ENCODE results near the gene OIT3. TPM values are rescaled to one million over a fixed set of nuclear protein-coding genes. Genes with fewer than 3 reads are reported as not detected.

OIT3 gene
- total RNA-seq, 1 donor from 2014 or later = not detected

- no peak for TF ChIP-seq CTCF (IDR thresholded peaks at IDR 0.05)
- ChIA-PET CTCF (no interaction called here), POLR2A (no interaction called here)
- DNase-seq (no peak), ATAC-seq (ENCODE audit: low read depth) (no peak)
- Mint-ChIP-seq H3K27ac (no peak overlapping the region), H3K36me3 (ENCODE audit: low read depth) (peaks cover 8% of the 10 kb centered on the region), H3K4me1 (no peaks in the 10 kb centered on the region), H3K4me3 (no peak overlapping the region), H3K27me3 (peaks cover 5% of the 10 kb centered on the region), H3K9me3 (peaks cover 45% of the 10 kb centered on the region)
- intact Hi-C loops (cut with micrococcal nuclease) = no loop called here
Measured at GRCh38 chr10:72980348-72980747, 86.8 kb downstream of the OIT3 start.

- POLR2A ChIA-PET = interaction anchor here (0.6 kb wide), 1 partner anchor 720 kb away, joined by 3 read pairs; no protein-coding TSS in a partner anchor
Measured at GRCh38 chr10:72981028-72981881, 87.7 kb downstream of the OIT3 start.

GRCh38 chr10:72981882-72982529 lies 88.5 kb downstream of the OIT3 start:
- no peak overlapping the region for H3K27ac Mint-ChIP-seq
- no peak for TF ChIP-seq CTCF (IDR thresholded peaks at IDR 0.05)
- no peak overlapping the region for H3K4me3 Mint-ChIP-seq
- H3K9me3 Mint-ChIP-seq = peaks cover 37% of the 10 kb centered on the region
- H3K27me3 Mint-ChIP-seq = no peaks in the 10 kb centered on the region
- intact Hi-C loops (cut with micrococcal nuclease) = no loop called here
- CTCF ChIA-PET = no interaction called here
- H3K36me3 Mint-ChIP-seq (ENCODE audit: low read depth) = peaks cover 8% of the 10 kb centered on the region
- ATAC-seq (ENCODE audit: low read depth) = no peak
- H3K4me1 Mint-ChIP-seq = no peaks in the 10 kb centered on the region
- DNase-seq = no peak
- POLR2A ChIA-PET = no interaction called here

More at GRCh38 chr10:72981028-72981881, 87.7 kb downstream of the OIT3 start:
- intact Hi-C loops (cut with micrococcal nuclease) = no loop called here
- no peak for ATAC-seq (ENCODE audit: low read depth)
- H3K9me3 Mint-ChIP-seq = peaks cover 39% of the 10 kb centered on the region
- no peak overlapping the region for H3K4me3 Mint-ChIP-seq
- no peaks in the 10 kb centered on the region for H3K4me1 Mint-ChIP-seq
- CTCF ChIA-PET = no interaction called here
- H3K27ac Mint-ChIP-seq = no peak overlapping the region
- no peaks in the 10 kb centered on the region for H3K27me3 Mint-ChIP-seq
- no peak for TF ChIP-seq CTCF (IDR thresholded peaks at IDR 0.05)
- H3K36me3 Mint-ChIP-seq (ENCODE audit: low read depth) = peaks cover 8% of the 10 kb centered on the region
- DNase-seq = no peak

Other genes with a start within 250 kb of the OIT3 start
- 13.8 and 15.5 TPM in 2 replicates for gene MCU, start 201.6 kb upstream of the OIT3 start, total RNA-seq
- not detected in 2 replicates for gene PLA2G12B, start 61.1 kb downstream of the OIT3 start, total RNA-seq
- gene P4HA1, start 203.1 kb downstream of the OIT3 start, total RNA-seq = 19.8 and 20.5 TPM in 2 replicates
- gene NUDT13, start 216.7 kb downstream of the OIT3 start, total RNA-seq = 3.5 and 4.6 TPM in 2 replicates